Heart right ventricle (tissue), 16 donors: ENCODE measurements around the gene SLC41A3. TPM values are rescaled to one million over a fixed set of nuclear protein-coding genes. Genes with fewer than 3 reads are reported as not detected.

Experiments
- ATAC-seq, 8 donors: fragments of 200-7000 bp; cut with Tn5 transposase; one replicate each; pipeline ENCODE4 v1.9.1; 2020; ENCODE audit warnings: mild to moderate bottlenecking in 8 of 8, moderate library complexity in 8 of 8, moderate number of reproducible peaks in 1 of 8
- DNase-seq, 2 donors: peaks; one replicate each; pipeline ENCODE4 v3.0.0-alpha.2; 2020
- H3K27ac ChIP-seq, 10 donors: fragments of 200-600 bp; sonication (generic) in 2 of 10; one replicate each; pipeline versions ENCODE4 v1.5.0 to v1.8.0; 2020 to 2022; ENCODE audit warnings: mild to moderate bottlenecking in 3 of 10
- H3K27me3 ChIP-seq, 7 donors: fragments of 200-600 bp; one replicate each; pipeline ENCODE4 v1.8.0; 2021 to 2022; ENCODE audit warnings: mild to moderate bottlenecking in 2 of 7
- H3K36me3 ChIP-seq, 9 donors: fragments of 200-600 bp; sonication (generic) in 1 of 9; one replicate each; pipeline versions ENCODE4 v1.5.0 to v1.8.0; 2020 to 2022; ENCODE audit warnings: mild to moderate bottlenecking in 2 of 9
- H3K4me1 ChIP-seq, 9 donors: fragments of 200-600 bp; sonication (generic) in 1 of 9; one replicate each; pipeline versions ENCODE4 v1.5.0 to v1.8.0; 2020 to 2022; ENCODE audit warnings: mild to moderate bottlenecking in 4 of 9
- H3K4me3 ChIP-seq, 10 donors: fragments of 200-600 bp; sonication (generic) in 2 of 10; one replicate each; pipeline versions ENCODE4 v1.5.0 to v1.8.0; 2020 to 2022; ENCODE audit warnings: mild to moderate bottlenecking in 7 of 10, moderate library complexity in 2 of 10
- H3K9me3 ChIP-seq, 11 donors: fragments of 200-600 bp in 10 of 11; sonication (generic) in 2 of 11; one replicate each; pipeline versions ENCODE4 v1.5.0 to v1.8.0; 2013 to 2022; ENCODE audit warnings: mild to moderate bottlenecking in 2 of 11, control low read depth in 1 of 11, moderate library complexity in 1 of 11
- WGBS, 2 donors: extraction: QIAGEN DNeasy Blood & Tissue Kit; methylation state at CpG; one replicate each; pipeline ENCODE4 v1.1.7; 2013; ENCODE audit warnings: inconsistent platforms in 1 of 2; 5-methylcytosine and 5-hydroxymethylcytosine counted together
- intact Hi-C, 10 donors: fragments of 100-400 bp; cut with DNase I; formaldehyde crosslinking; loops; one replicate each; pipeline versions ENCODE4 v1.11.1 to v1.14.2; 2022
- polyA plus RNA-seq, 2 donors: library from polyadenylated mRNA; stranded (reverse); fragments of 200-250 nt; gene quantifications; one replicate each; pipeline ENCODE4 v1.2.3, GENCODE V29; 2013
- total RNA-seq, 10 donors: library from RNA; stranded (reverse); fragmentation: NEBNext Ultra II Directional in 3 of 10; extraction: Animal tissue kit (Norgen Biotek cat#: 25700) in 3 of 10; gene quantifications; one replicate each; pipeline versions ENCODE4 v1.2.1 to v1.2.4, GENCODE V29; 2021 to 2023
- TF ChIP-seq, protein P1 (sequence below), 9 donors: fragments of 200-600 bp; sonication (generic) in 2 of 9; IDR thresholded peaks; one replicate each; pipeline versions ENCODE4 v1.5.0 to v1.8.0; 2021 to 2022; ENCODE audit warnings: antibody characterized with exemption in 9 of 9, mild to moderate bottlenecking in 5 of 9, moderate library complexity in 1 of 9
- donor health status: Arrhythmogenic right ventricular cardiomyopathy.
- donor health status: ischemic (EF 13 %, LVEDD 7.1; RV severe dilation, severe dysfunction).
- donor health status: healthy with polysubstance abuse.
- donor health status: DM: no; HTN: yes; CAD: no.
- donor health status: DM: no; HTN: no; CAD: no.
- donor health status: ischemic (EF 25% LVEDD 6.9; RV normal size, moderate dysfunction).
- donor health status: ischemic (EF 25% LVEDD 5.7; RV mildly dilated, moderate dysfunction).
- donor health status: healthy.
- donor health status: DM: yes; HTN: yes; CAD: no.
- donor health status: Ischemic cardiomyopathy.
- donor health status: ischemic (EF 35%, LVEDD 5.7; RV mildly dilated, moderate dysfunction).
- donor health status: nonischemic (EF 11% LVEDD 7.7; RV severe dilation, severe dysfunction).
- donor health status: DM: yes; HTN: yes; CAD: no.
- donor health status: PGD.
- donor health status: ischemic (EF 29% LVEDD 5.4; RV normal size, mild dysfunction).
- donor health status: nonischemic (EF 23%, LVEDD 6.1; RV moderate dilation, normal function).

Gene SLC41A3
- total and polyA plus RNA-seq, 12 donors = 28.6 to 49.5 (median 40.1) TPM

DNA sequence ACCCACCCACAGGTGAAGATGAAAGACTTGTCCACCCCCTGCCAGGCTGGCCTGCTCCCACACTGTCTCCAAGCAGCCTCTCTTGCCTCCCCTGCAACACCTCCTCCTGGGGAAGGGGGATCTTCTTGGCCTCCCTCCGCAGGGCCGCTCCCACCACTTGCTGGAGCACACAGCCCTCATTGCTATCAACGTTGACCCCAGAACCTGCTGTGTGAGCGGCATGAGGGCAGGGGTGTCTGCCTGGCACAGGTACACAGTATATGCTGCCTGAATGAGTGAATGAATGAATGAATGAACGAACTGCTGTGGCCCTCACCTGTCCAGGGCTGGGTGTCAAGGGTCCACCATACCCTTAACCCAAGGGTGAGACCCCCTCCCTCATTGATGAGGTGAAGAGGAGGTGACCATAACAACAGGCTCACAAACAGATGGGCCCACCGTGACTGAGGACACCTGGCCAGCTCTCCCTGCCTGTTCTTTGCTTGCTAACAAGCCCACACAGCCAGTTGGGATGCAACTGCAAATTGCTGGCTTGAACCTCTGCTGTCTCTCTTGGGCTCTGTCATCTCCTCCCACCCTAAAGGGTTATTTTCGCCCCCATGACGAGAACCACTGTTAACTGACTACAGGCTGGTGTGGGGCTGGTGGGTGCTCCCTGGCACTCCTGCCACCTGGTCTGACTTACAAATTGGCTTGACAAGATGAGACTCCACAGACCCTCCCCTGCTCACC lies 22.5 kb downstream of the SLC41A3 start:
- Histone ChIP-seq H3K36me3 (peaks cover 0 to 17% (median 0%) of the 10 kb centered on the region in 9 donors), H3K4me3 (no peak overlapping the region), H3K27ac (peak overlapping the region in 2 of 10 donors; percentile 35 to 50), H3K27me3 (no peaks in the 10 kb centered on the region), H3K4me1 (peaks cover 0 to 38% (median 18%) of the 10 kb centered on the region in 9 donors), H3K9me3 (no peaks in the 10 kb centered on the region)
- WGBS, 2 donors = 90 to 92% methylated on average over 8 of the region's 8 CpGs
- intact Hi-C loops = no loop called here
- TF ChIP-seq, protein P1, sequence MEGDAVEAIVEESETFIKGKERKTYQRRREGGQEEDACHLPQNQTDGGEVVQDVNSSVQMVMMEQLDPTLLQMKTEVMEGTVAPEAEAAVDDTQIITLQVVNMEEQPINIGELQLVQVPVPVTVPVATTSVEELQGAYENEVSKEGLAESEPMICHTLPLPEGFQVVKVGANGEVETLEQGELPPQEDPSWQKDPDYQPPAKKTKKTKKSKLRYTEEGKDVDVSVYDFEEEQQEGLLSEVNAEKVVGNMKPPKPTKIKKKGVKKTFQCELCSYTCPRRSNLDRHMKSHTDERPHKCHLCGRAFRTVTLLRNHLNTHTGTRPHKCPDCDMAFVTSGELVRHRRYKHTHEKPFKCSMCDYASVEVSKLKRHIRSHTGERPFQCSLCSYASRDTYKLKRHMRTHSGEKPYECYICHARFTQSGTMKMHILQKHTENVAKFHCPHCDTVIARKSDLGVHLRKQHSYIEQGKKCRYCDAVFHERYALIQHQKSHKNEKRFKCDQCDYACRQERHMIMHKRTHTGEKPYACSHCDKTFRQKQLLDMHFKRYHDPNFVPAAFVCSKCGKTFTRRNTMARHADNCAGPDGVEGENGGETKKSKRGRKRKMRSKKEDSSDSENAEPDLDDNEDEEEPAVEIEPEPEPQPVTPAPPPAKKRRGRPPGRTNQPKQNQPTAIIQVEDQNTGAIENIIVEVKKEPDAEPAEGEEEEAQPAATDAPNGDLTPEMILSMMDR (IDR thresholded peaks at IDR 0.05) = no peak
- DNase-seq (no peak), ATAC-seq (no peak)

DNA sequence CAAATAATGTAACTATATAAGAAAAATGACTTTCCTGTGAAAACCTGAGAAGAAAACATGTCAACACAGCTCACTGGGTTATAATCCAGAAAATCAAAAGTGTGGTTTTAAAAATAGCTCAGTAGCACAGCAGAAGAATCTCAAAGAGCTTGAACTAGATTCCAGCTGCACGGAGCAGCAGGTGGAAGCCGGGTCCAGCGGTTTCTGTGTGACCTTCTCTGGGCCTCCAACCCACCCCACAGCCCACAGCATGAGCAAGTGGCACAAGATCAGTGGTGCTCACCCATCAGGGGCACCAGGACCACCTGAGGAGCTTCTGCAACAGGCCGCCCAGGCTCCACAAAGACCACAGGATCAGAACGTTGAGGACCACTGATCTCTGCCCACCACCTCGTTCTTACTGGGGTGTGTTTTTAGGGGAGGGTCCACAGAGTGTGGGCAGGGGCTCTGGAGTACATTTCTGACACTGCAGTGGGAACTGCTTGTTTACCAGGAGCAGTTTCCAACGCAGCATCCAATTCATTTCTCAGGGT lies 23.2 kb downstream of the SLC41A3 start:
- TF ChIP-seq, protein P1 (IDR thresholded peaks at IDR 0.05) = no peak
- H3K4me1 ChIP-seq = peaks cover 0 to 42% (median 23%) of the 10 kb centered on the region in 9 donors
- H3K36me3 ChIP-seq = peaks cover 0 to 9% (median 0%) of the 10 kb centered on the region in 9 donors
- no peak for DNase-seq
- peak in 1 of 8 donors; percentile 25 for ATAC-seq
- intact Hi-C loops = no loop called here
- H3K27me3 ChIP-seq = no peaks in the 10 kb centered on the region
- no peaks in the 10 kb centered on the region for H3K9me3 ChIP-seq
- no peak overlapping the region for H3K4me3 ChIP-seq
- 65 to 76% methylated on average over 7 of the region's 7 CpGs for WGBS, 2 donors
- peak overlapping the region in 2 of 10 donors; percentile 34 to 50 for H3K27ac ChIP-seq

DNA sequence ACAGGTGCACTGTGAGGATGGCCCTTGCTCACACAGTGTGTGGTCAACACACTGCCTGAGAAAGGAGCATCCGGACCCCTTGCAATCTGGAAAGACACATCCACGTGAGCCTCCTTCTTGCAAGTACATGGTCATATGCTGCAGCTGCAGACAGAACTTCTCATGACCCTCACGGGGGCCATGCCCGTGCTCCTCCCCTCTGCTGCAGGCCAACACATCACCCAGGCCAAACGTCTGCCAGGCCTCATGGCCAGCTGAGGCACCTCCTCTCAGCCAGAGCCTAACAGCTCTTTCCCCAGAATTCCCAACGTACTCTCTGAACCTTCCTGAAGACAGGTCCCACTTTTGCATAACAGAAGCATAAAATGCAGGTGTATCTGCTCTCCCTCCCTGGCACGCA lies 25.3 kb downstream of the SLC41A3 start:
- no peaks in the 10 kb centered on the region for H3K9me3 ChIP-seq
- TF ChIP-seq, protein P1 (IDR thresholded peaks at IDR 0.05) = no peak
- H3K4me1 ChIP-seq = peaks cover 0 to 40% (median 23%) of the 10 kb centered on the region in 9 donors
- peak in 2 of 8 donors; percentile 34 to 40 for ATAC-seq
- no peak overlapping the region for H3K4me3 ChIP-seq
- DNase-seq = no peak
- H3K36me3 ChIP-seq = peaks cover 0 to 6% (median 0%) of the 10 kb centered on the region in 9 donors
- H3K27me3 ChIP-seq = no peaks in the 10 kb centered on the region
- 61 to 67% methylated on average over 7 of the region's 7 CpGs for WGBS, 2 donors
- intact Hi-C loops = no loop called here
- peak overlapping the region in 3 of 10 donors; percentile 10 to 39 (median 34) for H3K27ac ChIP-seq

DNA sequence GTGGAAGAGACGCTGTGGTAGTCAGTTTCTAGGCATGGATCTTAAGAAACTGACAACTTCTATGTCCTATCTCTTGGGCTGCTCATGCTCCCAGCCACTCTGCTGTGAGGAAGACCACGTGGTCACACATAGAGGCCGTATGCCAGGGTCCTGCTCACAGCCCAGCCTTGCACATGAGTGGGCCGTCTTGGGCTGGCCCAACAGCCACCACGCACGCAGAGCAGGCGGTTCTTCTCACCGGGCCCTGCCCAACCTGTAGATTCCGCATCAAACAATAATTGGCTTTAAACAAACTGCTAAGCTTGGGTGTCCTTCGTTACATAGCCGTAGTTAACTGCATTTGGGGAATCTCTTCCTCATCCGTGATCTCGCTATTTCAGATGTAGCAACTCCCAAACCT lies 26.0 kb downstream of the SLC41A3 start:
- DNase-seq = no peak
- WGBS, 2 donors = 93% methylated on average over 13 of the region's 13 CpGs
- peak overlapping the region in 2 of 10 donors; percentile 65 to 80 for H3K27ac ChIP-seq
- H3K4me1 ChIP-seq = peaks cover 0 to 40% (median 23%) of the 10 kb centered on the region in 9 donors
- no peaks in the 10 kb centered on the region for H3K27me3 ChIP-seq
- H3K9me3 ChIP-seq = no peaks in the 10 kb centered on the region
- ATAC-seq = no peak
- intact Hi-C loops = no loop called here
- no peak overlapping the region for H3K4me3 ChIP-seq
- peaks cover 0 to 6% (median 0%) of the 10 kb centered on the region in 9 donors for H3K36me3 ChIP-seq
- TF ChIP-seq, protein P1 (IDR thresholded peaks at IDR 0.05) = no peak
